CD4-positive, alpha-beta T cell treated with Interleukin-12 subunit alpha and Interleukin-12 subunit beta, for 1 hour (primary cell): Measurements from ENCODE around the gene ANXA7.

Experiments used
- DNase-seq: peaks from one replicate; pipeline ENCODE4 v3.0.0-alpha.2; 2020

The ANXA7 gene

DNA sequence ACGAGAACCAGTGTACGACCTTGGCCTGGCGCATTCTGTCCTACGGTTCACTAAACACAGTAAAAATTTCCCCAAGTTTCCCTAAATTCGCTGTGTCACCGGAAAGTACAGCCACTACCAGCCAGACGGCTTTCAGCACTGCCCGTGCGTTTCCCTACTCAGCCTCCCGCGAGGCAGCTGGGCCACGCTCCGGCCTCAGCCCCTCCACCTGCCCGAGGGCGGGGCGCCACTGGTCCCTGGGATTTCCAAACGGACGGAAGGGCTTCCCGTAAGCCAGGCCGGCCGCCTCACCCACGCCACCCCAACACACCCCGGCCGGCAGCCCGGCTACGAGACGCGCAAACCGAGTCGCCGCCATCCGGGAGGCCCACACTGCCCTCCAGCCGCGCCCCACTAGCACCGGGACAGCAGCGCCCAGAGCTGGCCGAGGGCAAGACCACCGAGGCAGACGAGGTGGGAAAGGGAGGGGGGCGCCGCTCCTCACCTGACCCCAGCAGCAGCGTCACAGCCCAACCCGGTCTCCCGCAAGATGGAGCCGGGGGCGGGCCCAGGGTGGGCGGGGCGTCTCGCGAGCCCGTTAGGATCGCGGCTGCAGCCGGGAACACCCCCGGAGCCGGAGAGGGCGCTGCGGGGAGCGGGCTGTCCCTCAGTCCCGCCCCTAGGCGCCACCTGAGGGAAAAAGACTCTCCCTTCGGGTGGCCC, at the start of gene ANXA7:
Gene ANXA7, minus strand, starts transcription at position 531 of the 702 bp plus-strand sequence. CDS start 13,202 bp downstream, outside the sequence.
- DNase-seq, result peak; percentile 92

DNA sequence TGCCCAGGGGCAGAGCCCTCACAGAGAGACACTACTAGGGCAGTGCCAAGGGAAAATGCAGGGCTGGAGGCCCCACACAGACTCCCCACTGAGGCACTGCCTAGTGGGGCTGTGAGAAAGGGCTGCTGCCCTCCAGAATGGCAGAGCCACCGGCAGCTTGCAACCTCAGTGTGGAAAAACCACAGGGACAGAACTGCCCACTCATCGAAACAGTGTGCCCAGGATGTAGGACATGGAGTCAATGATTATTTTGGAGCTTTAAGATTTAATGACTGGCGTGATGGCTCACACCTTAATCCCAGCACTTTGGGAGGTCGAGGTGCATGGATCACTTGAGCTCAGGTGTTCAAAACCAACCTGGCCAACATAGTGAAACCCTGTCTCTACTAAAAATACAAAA, 47.0 kb upstream of the ANXA7 start:
- DNase-seq, result no peak

DNA sequence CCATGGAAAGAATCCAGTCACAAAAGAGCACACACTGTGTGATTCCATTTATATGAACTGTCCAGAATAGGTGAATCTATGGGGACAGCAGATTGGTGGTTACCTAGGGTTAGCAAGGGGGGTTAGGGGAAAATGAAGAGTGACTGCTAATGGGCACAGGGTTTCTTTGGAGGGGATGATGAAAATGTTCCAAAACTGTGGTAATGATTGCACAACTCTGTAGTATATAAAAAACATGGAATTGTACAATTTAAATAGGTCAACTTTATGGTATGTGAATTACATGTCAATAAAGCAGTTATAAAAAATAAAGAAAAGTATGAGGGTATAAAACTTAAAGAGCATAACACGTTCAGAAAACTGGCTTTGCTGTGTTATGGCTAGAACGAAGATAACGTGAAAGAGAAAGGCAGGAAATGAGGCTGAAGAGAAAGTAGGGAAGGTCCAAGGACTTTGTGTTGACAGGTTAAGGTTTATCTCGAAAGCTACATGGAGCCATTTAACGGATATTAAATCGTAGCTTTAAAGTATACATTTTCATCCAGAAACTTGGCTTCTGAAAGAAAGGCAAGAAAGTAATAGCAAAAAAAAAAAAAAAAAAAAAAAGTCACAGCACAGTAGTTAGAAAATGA, 45.9 kb upstream of the ANXA7 start:
- no peak for DNase-seq

DNA sequence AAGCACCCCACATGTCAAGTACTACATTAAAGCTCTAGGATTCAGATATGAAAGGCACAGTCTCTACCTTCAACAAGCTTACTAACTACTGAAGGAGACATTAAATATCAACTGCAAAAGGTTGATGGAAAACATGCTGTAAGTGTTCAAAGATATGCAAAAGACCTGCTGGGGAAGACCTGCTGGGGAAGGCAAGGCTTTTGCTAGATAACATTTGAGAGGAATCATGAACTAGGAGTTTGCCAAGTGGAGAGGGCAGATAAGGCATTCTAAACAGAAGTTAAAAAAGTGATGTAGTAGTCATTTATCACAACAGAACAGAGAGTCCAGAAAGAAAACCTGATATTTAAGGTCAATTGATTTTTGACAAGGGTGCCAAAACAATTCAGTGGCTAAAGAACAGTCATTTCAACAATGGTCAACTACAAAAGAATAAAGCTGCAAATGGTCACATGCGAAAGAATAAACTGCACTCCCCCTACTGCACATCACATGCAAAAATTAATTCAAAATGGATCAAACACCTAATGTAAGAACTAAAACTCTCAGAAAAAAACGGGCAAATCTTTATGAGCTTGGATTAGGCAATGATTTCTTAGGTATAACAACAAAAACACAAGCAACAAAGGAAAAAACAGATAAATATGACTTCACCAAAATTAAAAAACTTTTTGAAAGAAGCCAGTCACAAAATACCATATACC, 42.5 kb upstream of the ANXA7 start:
- no peak for DNase-seq

DNA sequence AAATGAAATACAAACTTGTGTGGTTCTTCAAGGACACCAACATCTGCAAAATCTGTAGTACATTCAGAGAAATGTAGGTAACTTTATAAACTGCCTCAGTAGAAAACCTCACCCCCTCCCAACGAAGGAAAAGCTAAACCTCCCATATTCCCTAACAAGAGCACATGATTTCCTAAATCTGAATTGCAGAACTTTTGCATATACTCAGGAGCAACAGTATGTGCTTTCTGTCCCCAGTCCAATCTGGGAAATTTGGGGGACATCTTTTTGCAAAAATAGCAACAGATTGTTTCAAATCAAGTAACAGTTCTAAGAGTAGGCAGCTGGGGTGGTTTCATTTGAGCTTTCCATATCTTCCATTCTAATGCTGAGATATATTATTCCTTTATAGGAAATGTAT, 35.3 kb upstream of the ANXA7 start:
- DNase-seq, result no peak

DNA sequence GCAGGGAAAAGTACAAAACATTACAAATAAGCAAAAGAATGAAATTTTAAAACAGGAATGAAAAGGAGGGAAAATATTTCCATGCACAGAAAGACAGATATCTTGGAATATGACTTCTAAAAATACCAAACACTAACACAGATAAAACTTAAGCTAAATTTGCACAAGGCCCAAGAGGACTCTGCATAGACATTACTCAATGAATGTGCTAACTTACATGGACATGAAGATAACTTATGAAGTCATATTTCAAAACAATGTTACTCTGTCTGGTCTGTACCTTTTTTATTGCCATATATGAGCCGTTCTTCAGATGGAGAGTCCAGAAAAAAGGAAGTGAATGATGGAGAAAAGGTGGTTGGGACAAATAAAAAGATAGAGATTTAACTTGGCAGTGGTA, 34.5 kb upstream of the ANXA7 start:
- no peak for DNase-seq

DNA sequence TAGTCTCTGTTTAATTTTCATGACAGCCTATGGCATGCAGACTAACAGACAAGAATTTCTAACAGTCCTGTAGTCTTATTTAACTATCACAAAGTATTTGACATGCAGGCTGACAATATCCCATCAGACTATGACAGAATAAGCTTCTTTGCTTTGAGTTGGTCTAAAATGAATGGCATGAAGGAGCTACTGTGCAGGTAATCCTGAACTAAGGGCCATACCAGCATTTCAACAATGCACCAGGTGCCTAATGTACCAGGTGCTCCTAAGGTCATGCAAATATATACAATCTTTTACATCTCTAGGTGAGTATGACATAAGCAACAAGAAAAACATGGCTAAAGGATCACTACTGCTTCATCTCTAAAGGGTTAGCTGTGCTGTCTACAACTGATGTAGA, 33.1 kb upstream of the ANXA7 start:
- no peak for DNase-seq

DNA sequence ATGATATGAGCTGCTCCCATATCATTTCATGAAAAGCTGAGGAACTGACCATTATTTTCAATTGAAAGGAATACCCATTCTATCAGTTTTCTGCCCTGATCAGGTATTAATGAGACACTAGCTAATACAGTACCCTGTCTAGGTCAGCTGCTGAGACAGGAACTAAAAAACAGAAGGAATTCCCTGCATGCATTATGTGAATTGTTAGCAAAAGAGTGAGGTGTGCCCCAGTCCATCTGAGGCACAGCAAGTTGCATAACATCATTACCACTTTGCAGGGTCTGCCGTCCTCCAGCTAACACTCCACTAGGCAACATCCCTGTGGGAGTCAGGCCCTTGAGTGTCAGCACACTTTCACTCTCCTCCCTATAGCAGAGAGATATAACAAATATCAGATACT, 30.6 kb upstream of the ANXA7 start:
- DNase-seq, result no peak

DNA sequence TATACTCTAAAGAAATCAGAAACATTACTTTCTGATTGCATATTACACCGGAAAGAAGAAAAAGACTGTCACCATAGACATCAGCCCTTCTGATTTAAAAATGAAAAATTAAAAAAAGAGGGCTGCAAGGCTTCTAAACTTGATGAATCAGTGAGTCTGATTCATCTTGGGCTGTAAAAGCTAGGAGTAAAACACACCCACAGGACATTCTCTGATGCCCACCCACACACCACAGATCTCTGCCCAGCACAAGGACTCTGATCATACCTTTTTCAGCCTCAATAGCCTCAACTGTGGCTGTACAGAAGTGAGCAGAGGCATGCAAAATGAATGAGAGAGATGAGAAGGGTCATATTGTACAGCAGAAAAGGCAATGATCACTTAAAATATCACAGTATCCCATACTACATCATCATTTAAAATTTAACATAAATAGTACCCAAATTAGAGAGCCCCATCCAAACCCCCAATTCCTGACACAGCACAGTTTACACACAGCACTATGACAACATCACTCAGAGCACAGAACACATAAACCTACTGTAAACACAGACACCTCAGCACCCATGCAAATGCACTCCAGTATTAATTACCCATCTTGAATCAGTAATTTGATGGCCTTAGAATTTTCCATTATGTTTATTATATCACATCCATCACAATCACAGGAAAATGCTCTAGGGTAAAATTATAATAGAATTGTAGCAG, 25.9 kb upstream of the ANXA7 start:
- no peak for DNase-seq

DNA sequence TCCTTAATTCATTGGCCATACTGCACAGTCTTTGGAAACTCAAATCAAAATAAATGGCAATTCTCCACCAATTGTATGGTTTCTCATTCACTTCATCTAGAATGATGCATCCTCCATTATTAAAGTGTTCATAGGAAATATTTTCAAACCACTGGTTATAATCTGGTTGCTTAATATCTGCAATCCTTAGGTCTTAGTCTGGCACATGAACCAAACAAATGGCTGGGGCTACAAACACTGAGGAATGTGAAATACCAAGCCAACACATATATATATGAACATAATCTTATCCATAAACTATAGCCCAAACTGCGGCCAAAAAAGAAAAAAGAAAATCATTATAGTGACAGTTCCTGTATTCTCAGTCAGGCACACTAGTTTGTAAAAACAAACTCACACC, 25.2 kb upstream of the ANXA7 start:
- no peak for DNase-seq

DNA sequence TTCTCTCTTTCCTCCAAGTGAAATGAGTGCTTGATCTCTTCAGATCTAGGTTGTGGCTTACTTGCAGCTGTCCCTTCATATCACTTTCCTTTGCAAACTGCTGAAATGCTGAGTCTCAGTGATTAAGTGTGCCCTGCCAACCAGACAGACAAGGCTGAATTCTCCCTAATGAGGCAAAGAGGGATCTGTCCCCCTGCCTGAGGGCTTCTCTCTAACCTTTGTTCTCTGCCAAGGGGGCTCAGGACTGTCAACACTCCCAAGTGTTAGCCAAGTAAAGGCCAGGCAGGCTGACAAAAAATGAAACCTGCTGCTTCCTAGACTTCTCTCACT, 19.6 kb upstream of the ANXA7 start, which contains the start of gene MSS51:
Gene MSS51, minus strand, starts transcription at position 24 of the 330 bp plus-strand sequence. CDS start 5,277 bp downstream, outside the sequence.
- no peak for DNase-seq

DNA sequence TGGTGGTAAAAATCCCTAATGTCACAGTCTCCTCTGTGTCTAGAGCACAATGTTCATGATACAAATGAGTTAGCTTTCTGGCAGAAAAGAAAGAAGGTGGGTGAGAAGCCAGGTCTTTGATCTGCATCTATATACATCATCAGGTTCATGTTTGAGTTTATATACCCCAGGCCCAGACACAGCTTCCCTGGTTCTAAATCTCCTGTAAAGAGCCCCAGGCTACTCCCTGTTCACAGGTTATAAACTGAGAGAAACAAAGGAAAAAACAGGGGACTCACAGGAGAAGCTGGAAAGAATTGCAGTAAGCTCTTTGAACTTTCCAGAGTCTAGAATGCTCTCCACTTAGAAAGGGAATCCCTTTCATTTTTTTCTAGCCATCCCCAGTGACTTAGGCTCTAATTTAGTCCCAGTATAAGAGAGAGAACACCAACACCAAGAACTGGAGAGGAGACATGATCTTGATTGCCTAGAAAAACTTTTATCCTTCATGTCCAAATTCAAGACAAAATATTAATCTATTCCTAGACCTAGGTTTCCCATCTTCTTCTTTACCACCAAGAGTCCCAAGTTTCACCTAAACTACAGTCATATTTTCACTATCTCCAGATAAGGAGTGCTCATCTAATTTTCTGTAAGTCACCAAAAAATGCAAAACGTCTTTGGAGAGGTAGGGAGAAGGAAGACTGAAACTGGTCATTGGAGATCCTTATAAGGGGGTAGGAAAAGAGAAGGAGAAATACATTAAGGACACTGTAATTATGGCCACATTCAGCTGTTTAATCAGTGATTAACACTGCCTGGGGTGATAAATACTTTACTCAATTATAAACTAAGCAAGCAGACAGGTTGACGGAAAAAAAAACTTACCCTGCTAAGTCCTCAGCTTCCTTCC, 19.0 kb upstream of the ANXA7 start:
- no peak for DNase-seq

DNA sequence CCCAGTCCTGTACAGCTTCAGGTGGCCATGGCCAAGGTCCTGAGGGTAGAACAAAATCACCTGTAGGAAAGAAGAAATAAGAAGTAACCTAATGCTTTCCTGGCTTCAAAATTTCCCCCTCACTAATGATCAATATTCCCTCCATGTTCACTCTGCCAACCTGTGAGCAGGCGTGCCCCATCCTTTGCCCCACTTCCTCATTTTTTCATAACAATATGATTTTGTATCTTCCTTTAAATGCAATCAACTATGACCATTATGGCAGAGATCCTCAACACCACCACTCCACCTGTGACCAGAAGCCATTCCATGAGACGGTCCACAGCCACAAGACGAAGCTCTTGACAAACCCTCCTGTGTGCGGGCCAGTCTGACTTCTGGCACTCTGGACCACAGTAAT, 12.5 kb upstream of the ANXA7 start:
- DNase-seq, result no peak

DNA sequence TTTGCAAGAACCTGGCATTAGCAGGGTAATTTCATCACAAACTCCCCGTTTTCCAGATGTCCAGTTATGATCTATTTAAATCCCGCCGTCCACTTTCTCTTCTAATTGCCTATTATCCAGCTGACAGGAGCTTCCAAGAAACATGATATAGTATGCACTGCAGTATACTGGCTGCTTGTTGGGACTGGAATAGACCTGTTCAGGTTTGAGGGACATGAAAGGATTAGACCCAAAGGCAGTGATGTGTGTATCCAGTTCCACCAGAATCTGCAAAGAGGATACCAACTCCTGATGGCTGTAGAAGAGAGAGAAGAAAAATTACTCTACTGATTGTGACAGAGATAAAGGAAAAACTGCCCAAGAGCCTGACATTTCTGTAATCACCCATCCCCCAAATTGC, 10.6 kb upstream of the ANXA7 start:
- no peak for DNase-seq

DNA sequence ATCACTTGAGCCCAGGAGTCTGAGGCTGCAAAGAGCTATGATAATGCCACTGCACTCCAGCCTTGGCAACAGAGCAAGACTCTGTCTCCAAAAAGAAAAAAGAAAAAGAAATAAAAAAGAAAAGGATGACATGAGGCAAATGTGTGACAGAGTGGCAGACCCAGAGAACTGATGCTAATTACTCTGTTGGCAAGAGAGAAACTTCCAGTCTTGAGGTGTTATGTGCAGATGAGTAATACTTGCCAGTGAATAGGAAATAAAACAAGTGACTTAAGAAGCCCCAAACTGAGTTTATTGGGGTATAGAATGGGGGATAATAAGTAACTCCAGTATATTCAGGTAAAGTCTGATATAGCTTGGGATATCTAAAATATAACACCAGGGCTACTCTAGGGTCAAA, 9.5 kb upstream of the ANXA7 start:
- no peak for DNase-seq

DNA sequence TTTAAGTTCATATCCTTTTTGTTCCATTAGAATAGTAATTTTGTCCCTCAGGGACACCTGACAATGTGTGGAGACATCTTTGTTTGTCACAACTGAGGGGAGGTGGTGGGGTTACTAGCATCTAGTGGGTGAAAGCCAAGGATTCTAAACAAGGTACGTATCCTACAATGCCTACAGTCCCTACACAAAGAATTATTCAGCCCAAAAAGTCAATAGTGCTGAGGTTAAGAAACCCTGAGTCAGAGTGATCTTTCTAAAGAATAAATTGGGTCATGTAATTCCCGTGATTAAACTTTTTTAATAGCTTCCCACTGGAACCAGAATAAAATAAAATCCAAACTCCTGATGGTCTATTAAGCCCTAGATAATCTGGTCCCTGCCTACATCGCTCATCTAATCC, 2.7 kb upstream of the ANXA7 start:
- DNase-seq, result no peak

DNA sequence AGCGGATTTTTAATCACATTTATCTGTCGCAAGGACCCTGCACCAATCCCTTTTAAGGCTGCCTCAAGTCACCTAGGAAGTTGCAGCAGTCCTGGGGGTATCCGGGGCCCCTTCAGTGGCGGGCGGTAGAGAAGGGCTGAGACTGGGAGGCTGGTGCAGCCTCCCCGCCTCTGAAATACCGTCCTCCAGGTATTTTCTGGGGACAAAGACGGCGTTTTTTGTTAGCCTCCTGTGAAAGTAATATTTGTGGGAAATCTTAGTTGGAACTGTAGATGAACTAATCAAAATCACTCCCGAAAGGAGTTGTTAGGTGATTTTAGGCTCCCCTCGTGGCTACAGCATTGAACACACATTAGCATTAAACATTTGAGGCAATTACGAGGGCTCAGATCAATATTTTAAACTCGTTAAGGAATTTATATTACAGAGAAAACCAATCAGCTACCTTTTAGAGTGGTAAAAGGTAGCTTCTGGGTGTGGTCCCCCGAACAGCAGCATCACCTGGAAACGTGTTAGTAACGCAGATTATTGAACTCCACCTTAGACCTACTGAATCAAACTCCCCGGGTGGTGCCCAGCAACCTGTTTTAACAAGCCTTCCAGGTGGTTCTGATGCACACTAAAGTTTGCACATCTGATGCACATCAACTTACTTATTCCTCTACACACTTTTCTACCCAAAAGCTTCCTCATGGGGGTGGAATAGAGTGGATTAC, 530 bp upstream of the ANXA7 start:
- no peak for DNase-seq

DNA sequence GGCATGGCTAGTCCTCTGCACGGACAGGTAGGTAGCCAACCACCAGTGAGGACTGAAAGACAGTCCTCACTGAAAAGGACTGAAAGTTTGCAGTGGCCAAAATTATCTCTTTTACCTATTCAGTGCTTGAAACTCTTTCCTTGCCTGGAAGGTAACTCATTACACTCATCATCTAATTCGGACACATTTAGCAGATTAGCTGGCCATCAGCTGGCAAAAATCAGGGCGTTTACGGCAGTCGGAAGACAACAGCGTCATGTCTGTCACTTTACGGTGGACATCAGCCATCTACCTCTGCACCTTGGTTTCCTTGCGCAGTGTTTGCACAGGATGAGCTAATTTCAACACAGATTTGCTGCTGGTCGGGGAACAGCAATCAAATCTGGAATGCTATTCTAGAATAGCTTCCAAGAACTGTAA, 740 bp downstream of the ANXA7 start:
- peak; percentile 59 for DNase-seq

DNA sequence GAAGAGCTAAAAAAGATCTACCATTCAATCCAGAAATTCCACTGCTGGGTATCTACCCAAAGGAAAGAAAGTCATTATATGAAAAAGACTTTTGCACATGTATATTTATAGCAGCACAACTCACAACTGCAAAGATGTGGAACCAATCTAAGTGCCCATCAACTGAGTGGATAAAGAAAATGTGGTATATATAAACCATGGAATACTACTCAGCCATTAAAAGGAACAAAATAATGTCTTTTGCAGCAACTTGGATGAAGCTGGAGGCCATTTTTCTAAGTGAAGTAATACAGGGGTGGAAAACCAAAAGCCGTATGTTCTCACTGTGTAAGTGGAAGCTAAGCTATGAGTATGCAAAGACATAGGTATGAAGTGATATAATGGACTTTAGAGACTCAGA, 3.0 kb downstream of the ANXA7 start:
- no peak for DNase-seq

DNA sequence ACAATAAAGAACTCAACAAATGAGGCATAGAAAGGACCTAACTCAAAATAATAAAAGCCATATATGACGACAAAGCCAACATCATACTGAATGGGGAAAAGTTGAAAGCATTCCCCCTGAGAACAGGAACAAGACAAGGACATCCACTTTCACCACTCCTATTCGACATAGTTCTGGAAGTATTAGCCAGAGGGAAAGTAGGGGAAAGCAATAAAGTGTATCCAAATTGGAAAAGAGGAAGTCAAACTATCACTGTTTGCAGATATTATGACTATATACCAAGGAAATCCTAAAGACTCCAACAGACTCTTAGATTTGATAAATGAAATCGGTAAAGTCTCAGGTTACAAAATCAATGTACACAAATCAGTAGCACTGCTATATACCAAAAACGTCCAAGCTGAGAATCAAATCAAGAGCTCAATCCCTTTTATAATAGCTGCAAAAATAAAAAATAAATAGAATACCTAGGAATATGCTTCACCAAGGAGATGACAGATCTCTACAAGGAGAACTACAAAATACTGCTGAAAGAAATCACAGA, 4.8 kb downstream of the ANXA7 start:
- no peak for DNase-seq

DNA sequence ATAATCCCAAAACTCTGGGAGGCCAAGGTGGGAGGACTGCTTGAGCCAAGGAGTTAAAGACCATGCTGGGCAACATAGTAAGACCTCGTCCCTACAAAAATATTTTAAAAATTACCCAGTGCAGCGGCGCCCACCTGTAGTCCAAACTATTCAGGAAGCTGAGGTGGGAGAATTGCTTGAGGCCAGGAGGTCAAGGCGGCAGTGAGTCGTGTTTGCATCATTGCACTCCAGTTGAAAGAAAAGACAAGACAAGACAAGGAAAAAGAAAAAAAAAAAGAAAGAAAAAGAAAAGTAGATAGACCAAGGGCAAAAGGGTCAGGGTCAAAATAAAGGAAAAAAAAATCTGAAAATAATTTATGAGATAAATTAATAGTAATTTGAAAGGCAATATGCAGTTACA, 5.8 kb downstream of the ANXA7 start:
- no peak for DNase-seq

DNA sequence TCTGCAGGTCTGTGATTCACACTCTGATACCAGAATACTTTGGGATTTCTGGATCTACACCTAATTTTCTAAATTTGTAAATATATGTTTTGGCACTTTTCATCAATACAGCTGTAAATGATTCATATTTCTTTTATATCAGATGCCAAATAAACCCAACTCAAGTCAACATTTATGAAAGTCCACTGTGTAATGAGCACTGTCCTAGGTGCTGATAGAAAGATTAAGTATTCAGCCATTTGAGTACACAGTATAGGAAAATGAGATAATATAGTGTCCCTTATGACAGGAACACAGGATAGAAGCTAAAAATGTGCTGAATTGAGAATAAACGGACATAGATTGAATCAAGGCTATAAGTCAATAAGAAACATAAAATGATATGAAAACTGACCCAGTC, 6.4 kb downstream of the ANXA7 start:
- no peak for DNase-seq
